COLO668 (cell line): ENCODE measurements around the gene PRSS21.

ENCODE experiments used
- DNase-seq: peaks from one replicate; lab custom pipeline; 2025; ENCODE audit not compliant: unreplicated experiment; lab: John Stamatoyannopoulos, UW

Gene PRSS21

GRCh38 chr16:2841606-2842339 lies 24.7 kb downstream of the PRSS21 start:
- no peak for DNase-seq

GRCh38 chr16:2842340-2843000 lies 25.4 kb downstream of the PRSS21 start:
- DNase-seq, result peak; percentile 23

- DNase-seq, result no peak
Measured at GRCh38 chr16:2843526-2843925, 26.5 kb downstream of the PRSS21 start.

GRCh38 chr16:2845116-2845515 lies 28.1 kb downstream of the PRSS21 start:
- DNase-seq, result no peak

- DNase-seq, result no peak
Measured at GRCh38 chr16:2846511-2847310, 29.7 kb downstream of the PRSS21 start.

GRCh38 chr16:2848933-2849725 lies 32.1 kb downstream of the PRSS21 start:
- DNase-seq, result no peak

GRCh38 chr16:2852003-2852730 lies 35.1 kb downstream of the PRSS21 start:
- no peak for DNase-seq

- DNase-seq, result no peak
Measured at GRCh38 chr16:2852731-2853507, 35.9 kb downstream of the PRSS21 start.

- no peak for DNase-seq
Measured at GRCh38 chr16:2853531-2854073, 36.6 kb downstream of the PRSS21 start.

GRCh38 chr16:2854700-2855309 lies 37.8 kb downstream of the PRSS21 start:
- DNase-seq, result no peak

GRCh38 chr16:2855536-2855935 lies 38.5 kb downstream of the PRSS21 start:
- no peak for DNase-seq

GRCh38 chr16:2856061-2856670 lies 39.1 kb downstream of the PRSS21 start:
- peak; percentile 34 for DNase-seq

GRCh38 chr16:2856686-2857450 lies 39.8 kb downstream of the PRSS21 start:
- DNase-seq, result no peak

GRCh38 chr16:2857451-2858244 lies 40.6 kb downstream of the PRSS21 start, which contains the start of gene PRSS22:
PRSS22 (minus strand) TSS chr16:2858170; CDS start chr16:2858104, 66 bp downstream.
- DNase-seq, result peak; percentile 61

GRCh38 chr16:2858245-2859025 lies 41.4 kb downstream of the PRSS21 start:
- DNase-seq, result peak; percentile 84

- DNase-seq, result no peak
Measured at GRCh38 chr16:2859686-2860265, 42.7 kb downstream of the PRSS21 start.
